Upper lobe of left lung (tissue), 6 donors: Measurements from ENCODE around the gene ASIC1. TPM values are rescaled to one million over a fixed set of nuclear protein-coding genes. Genes with fewer than 3 reads are reported as not detected.

Source experiments
- ATAC-seq, 2 donors: fragments of 200-7000 bp; cut with Tn5 transposase; one replicate each; pipeline ENCODE4 v1.9.1; 2022; ENCODE audit warnings: mild to moderate bottlenecking in 2 of 2, moderate library complexity in 2 of 2; ENCODE audit not compliant: low FRiP score in 2 of 2
- DNase-seq, 2 donors: peaks; one replicate each; pipeline ENCODE4 v3.0.0-alpha.2; 2019 to 2020
- H3K27ac ChIP-seq, 4 donors: fragments of 200-600 bp; sonication (generic); one replicate each; pipeline ENCODE4 v1.5.1; 2016 to 2019
- H3K27me3 ChIP-seq, 4 donors: fragments of 200-600 bp; sonication (generic); one replicate each; pipeline ENCODE4 v1.5.1; 2017 to 2019
- H3K36me3 ChIP-seq, 4 donors: fragments of 200-600 bp; sonication (generic); one replicate each; pipeline ENCODE4 v1.5.1; 2016 to 2019
- H3K4me1 ChIP-seq, 4 donors: fragments of 200-600 bp; sonication (generic); one replicate each; pipeline ENCODE4 v1.5.1; 2018 to 2019
- H3K4me3 ChIP-seq, 4 donors: fragments of 200-600 bp; sonication (generic); one replicate each; pipeline ENCODE4 v1.5.1; 2017 to 2019; ENCODE audit warnings: mild to moderate bottlenecking in 2 of 4, moderate library complexity in 1 of 4
- H3K9me3 ChIP-seq, 4 donors: fragments of 200-600 bp; sonication (generic); one replicate each; pipeline ENCODE4 v1.5.1; 2018 to 2019
- EP300 ChIP-seq, 4 donors: sonication (generic); formaldehyde crosslinking; IDR thresholded peaks; one replicate each; pipeline ENCODE4 v1.5.1; 2017; ENCODE audit warnings: antibody characterized with exemption in 4 of 4, control low read depth in 2 of 4
- POLR2A ChIP-seq, 4 donors: fragments of 450-650 bp; IDR thresholded peaks; one replicate each; pipeline ENCODE4 v1.5.1; 2016 to 2017; ENCODE audit warnings: antibody characterized with exemption in 4 of 4, mild to moderate bottlenecking in 2 of 4
- POLR2AphosphoS5 ChIP-seq, 2 donors: sonication (generic); formaldehyde crosslinking; IDR thresholded peaks; one replicate each; pipeline ENCODE4 v1.5.1; 2017; ENCODE audit warnings: antibody characterized with exemption in 2 of 2
- WGBS, 2 donors: methylation state at CpG; one replicate each; pipeline ENCODE4 v1.1.5; 2017 to 2018; 5-methylcytosine and 5-hydroxymethylcytosine counted together
- total RNA-seq, 6 donors: library from RNA; depleted of rRNA in 4 of 6; stranded (reverse); fragments of >200 nt in 4 of 6; gene quantifications; one replicate each; pipeline versions ENCODE4 v1.1.0 to v1.2.1, GENCODE V29; 2016 to 2021
- TF ChIP-seq, protein P1 (sequence below), 6 experiments: fragments of 450-650 bp in 4 of 6; fragments of 200-600 bp in 2 of 6; sonication (generic) in 2 of 6; IDR thresholded peaks; one replicate each; pipeline ENCODE4 v1.5.1; 2016 to 2019; ENCODE audit warnings: antibody characterized with exemption in 6 of 6
- donor health status: DM: no; HTN: no; CAD: no; lungs with moderate emphysema.
- donor health status: DM: no; HTN: yes; CAD: no; lungs with severe emphysema.

The ASIC1 gene
- total RNA-seq, 6 donors from 2014 or later, result 0.15 to 2.7 (median 1.1) TPM; not detected in 2

DNA sequence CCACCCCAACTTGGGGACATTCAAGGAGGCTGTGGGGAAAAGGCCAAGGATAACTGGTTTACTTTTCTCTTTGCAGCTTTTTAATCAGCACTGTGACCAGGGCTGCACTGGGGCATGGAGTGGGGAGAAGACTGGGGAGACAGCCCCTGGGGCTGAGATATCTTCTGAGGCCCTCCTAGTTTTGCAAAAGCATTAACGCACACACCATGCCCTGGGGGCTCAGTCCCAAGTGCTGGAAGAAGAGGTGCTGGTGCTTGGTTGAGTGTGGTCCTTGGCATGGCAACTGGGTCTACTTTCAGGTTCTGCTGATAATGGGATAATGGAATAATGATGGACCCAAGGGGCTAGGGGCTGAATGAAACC lies 18.4 kb downstream of the ASIC1 start:
- WGBS, 2 donors, result 86 to 100% methylated on average over 1 of the region's 1 CpG
- Histone ChIP-seq H3K4me3 (no peak overlapping the region), H3K9me3 (no peaks in the 10 kb centered on the region), H3K27me3 (no peaks in the 10 kb centered on the region), H3K27ac (no peak overlapping the region), H3K4me1 (peaks cover 0 to 9% (median 3%) of the 10 kb centered on the region in 4 donors), H3K36me3 (no peaks in the 10 kb centered on the region)
- no peak for ATAC-seq
- no peak for DNase-seq
- TF ChIP-seq, protein P1, sequence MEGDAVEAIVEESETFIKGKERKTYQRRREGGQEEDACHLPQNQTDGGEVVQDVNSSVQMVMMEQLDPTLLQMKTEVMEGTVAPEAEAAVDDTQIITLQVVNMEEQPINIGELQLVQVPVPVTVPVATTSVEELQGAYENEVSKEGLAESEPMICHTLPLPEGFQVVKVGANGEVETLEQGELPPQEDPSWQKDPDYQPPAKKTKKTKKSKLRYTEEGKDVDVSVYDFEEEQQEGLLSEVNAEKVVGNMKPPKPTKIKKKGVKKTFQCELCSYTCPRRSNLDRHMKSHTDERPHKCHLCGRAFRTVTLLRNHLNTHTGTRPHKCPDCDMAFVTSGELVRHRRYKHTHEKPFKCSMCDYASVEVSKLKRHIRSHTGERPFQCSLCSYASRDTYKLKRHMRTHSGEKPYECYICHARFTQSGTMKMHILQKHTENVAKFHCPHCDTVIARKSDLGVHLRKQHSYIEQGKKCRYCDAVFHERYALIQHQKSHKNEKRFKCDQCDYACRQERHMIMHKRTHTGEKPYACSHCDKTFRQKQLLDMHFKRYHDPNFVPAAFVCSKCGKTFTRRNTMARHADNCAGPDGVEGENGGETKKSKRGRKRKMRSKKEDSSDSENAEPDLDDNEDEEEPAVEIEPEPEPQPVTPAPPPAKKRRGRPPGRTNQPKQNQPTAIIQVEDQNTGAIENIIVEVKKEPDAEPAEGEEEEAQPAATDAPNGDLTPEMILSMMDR (IDR thresholded peaks at IDR 0.05), result no peak
- TF ChIP-seq POLR2A (IDR thresholded peaks at IDR 0.05), result no peak
- TF ChIP-seq EP300 (IDR thresholded peaks at IDR 0.05), result no peak
- TF ChIP-seq POLR2AphosphoS5 (IDR thresholded peaks at IDR 0.05), result no peak

DNA sequence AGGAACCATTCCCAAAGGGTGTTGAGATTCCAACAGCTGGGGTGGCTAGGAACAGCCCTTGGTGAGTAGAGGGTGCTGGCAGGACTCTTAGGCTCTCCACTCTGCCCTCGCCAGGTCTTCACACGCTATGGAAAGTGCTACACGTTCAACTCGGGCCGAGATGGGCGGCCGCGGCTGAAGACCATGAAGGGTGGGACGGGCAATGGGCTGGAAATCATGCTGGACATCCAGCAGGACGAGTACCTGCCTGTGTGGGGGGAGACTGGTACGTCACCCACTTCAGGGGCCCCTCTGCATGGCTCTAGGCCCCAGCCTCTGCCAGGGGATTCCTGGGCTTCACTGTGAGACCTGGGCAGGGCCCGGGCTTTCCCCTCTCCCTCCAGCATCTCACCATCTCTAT lies 19.7 kb downstream of the ASIC1 start:
- no peak overlapping the region for H3K27ac ChIP-seq
- peaks cover 0 to 8% (median 4%) of the 10 kb centered on the region in 4 donors for H3K4me1 ChIP-seq
- no peaks in the 10 kb centered on the region for H3K9me3 ChIP-seq
- no peaks in the 10 kb centered on the region for H3K27me3 ChIP-seq
- peak in 1 of 2 donors; percentile 66 for DNase-seq
- WGBS, 2 donors, result 90 to 99% methylated on average over 11 to 12 of the region's 12 CpGs
- no peak overlapping the region for H3K4me3 ChIP-seq
- TF ChIP-seq POLR2A (IDR thresholded peaks at IDR 0.05) (no peak), EP300 (IDR thresholded peaks at IDR 0.05) (no peak), POLR2AphosphoS5 (IDR thresholded peaks at IDR 0.05) (no peak)
- TF ChIP-seq, protein P1 (IDR thresholded peaks at IDR 0.05), result no peak
- no peak for ATAC-seq
- no peaks in the 10 kb centered on the region for H3K36me3 ChIP-seq

DNA sequence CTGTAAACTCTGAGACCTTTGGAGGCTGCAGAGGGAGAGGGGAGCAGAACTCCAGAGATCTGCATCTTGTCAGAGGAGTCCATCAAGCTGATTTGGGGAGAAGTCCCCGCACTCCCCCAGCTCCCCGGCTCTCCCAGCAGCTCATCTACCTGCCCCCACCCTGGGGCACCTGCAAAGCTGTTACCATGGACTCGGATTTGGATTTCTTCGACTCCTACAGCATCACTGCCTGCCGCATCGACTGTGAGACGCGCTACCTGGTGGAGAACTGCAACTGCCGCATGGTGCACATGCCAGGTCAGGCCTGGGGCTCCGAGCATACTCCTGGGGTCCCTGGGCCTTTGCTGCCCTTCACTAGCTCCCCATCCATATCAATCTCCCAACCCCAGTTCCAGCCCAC lies 20.9 kb downstream of the ASIC1 start:
- H3K36me3 ChIP-seq, result no peaks in the 10 kb centered on the region
- no peaks in the 10 kb centered on the region for H3K27me3 ChIP-seq
- 97 to 98% methylated on average over 10 of the region's 10 CpGs for WGBS, 2 donors
- no peak for ATAC-seq
- no peak overlapping the region for H3K4me3 ChIP-seq
- H3K27ac ChIP-seq, result no peak overlapping the region
- H3K4me1 ChIP-seq, result peaks cover 0 to 8% (median 4%) of the 10 kb centered on the region in 4 donors
- peak in 1 of 2 donors; percentile 46 for DNase-seq
- H3K9me3 ChIP-seq, result no peaks in the 10 kb centered on the region
- no peak for TF ChIP-seq EP300 (IDR thresholded peaks at IDR 0.05)
- no peak for TF ChIP-seq POLR2AphosphoS5 (IDR thresholded peaks at IDR 0.05)
- TF ChIP-seq, protein P1 (IDR thresholded peaks at IDR 0.05), result no peak
- no peak for TF ChIP-seq POLR2A (IDR thresholded peaks at IDR 0.05)

DNA sequence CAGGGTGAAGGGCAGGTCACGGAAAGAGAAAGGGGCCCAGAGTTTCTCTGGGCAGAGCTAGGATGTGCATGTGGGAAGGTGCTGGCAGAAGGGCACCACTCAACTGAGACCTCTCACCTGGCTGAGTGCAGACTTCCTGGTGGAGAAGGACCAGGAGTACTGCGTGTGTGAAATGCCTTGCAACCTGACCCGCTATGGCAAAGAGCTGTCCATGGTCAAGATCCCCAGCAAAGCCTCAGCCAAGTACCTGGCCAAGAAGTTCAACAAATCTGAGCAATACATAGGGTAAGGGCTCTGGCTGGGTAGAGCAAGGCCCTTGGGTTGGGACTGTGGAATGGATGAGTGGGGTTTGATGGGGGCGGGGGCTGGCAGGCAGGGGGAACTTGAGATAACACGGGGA lies 22.4 kb downstream of the ASIC1 start:
- H3K4me1 ChIP-seq, result peaks cover 5 to 17% (median 8%) of the 10 kb centered on the region in 4 donors
- ATAC-seq (no peak), DNase-seq (no peak)
- H3K27ac ChIP-seq, result no peak overlapping the region
- no peaks in the 10 kb centered on the region for H3K36me3 ChIP-seq
- no peaks in the 10 kb centered on the region for H3K27me3 ChIP-seq
- H3K4me3 ChIP-seq, result no peak overlapping the region
- TF ChIP-seq, protein P1 (IDR thresholded peaks at IDR 0.05), result no peak
- no peak for TF ChIP-seq POLR2AphosphoS5 (IDR thresholded peaks at IDR 0.05)
- TF ChIP-seq EP300 (IDR thresholded peaks at IDR 0.05), result no peak
- TF ChIP-seq POLR2A (IDR thresholded peaks at IDR 0.05), result no peak
- no peaks in the 10 kb centered on the region for H3K9me3 ChIP-seq
- 86 to 88% methylated on average over 5 of the region's 5 CpGs for WGBS, 2 donors

DNA sequence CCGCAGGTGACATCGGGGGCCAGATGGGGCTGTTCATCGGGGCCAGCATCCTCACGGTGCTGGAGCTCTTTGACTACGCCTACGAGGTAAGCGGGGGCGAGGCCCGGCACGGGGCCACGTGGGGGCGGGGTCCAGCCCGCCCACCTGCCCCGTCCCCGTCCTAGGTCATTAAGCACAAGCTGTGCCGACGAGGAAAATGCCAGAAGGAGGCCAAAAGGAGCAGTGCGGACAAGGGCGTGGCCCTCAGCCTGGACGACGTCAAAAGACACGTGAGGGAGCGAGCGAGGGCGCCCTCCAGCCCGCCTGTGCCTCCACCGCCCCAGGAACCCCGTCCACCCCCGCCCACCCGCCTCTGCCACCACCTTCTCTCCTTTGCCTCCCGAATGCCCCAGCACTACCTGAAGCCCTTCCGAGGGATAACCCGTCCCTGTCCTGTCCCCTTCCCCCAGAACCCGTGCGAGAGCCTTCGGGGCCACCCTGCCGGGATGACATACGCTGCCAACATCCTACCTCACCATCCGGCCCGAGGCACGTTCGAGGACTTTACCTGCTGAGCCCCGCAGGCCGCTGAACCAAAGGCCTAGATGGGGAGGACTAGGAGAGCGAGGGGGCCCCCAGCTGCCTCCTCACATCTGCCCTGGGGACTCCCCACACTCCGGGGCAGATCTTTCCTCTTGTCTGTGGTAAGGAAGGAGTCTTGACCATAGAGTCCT lies 23.9 kb downstream of the ASIC1 start:
- Histone ChIP-seq H3K36me3 (no peaks in the 10 kb centered on the region), H3K27ac (no peak overlapping the region)

More for the DNA sequence above, 23.9 kb downstream of the ASIC1 start:
- 60 to 62% methylated on average over 8 to 39 of the region's 46 CpGs for WGBS, 2 donors
- ATAC-seq (no peak), DNase-seq (peak in 1 of 2 donors; percentile 82)
- H3K9me3 ChIP-seq, result no peaks in the 10 kb centered on the region
- H3K4me3 ChIP-seq, result no peak overlapping the region
- H3K4me1 ChIP-seq, result peaks cover 9 to 17% (median 14%) of the 10 kb centered on the region in 4 donors
- TF ChIP-seq EP300 (IDR thresholded peaks at IDR 0.05) (no peak), POLR2AphosphoS5 (IDR thresholded peaks at IDR 0.05) (no peak), POLR2A (IDR thresholded peaks at IDR 0.05) (no peak)
- TF ChIP-seq, protein P1 (IDR thresholded peaks at IDR 0.05), result no peak
- no peaks in the 10 kb centered on the region for H3K27me3 ChIP-seq
